ENCODE measurements around the gene CALCOCO1. TPM values are rescaled to one million over a fixed set of nuclear protein-coding genes. Genes with fewer than 3 reads are reported as not detected.
"Not testable (repeated sequence)": the region's sequence is repeated elsewhere in the genome, so short reads cannot be mapped to it uniquely, and the experiment has no call there.

The CALCOCO1 gene
- total and polyA plus RNA-seq, 2 experiments from 2014 or later, result 71.3 to 74.4 TPM

DNA sequence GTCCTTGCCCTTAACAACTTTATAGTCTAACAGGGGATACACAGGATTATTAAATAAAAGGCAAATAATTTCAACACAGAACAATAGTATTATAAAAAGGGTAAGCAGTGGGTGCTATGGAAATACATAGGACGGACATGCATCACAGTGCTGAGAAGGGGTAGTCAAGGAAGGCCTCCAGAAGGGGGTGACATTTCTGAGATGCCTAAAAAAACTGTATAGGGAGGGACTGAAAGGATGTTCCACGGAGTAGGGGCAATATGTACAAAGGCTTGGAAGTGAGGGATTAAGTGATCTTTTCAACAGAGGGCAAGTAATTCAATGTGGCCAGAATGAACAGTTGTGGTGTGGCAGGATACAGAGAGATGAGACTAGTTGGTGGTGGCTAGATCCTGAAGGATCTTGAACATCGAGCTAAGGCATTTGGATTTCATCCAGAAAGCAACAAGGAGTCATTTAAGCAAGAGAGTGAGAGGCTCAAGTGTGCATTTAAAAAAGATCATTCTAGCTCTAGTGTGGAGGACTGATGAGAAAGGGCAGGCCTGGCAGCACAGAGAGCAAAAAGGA is 42.5 kb downstream of the CALCOCO1 start:
- WGBS (ENCODE audit: low lambda C conversion rate, missing lambda C conversion rate), result 77% methylated on average over 3 of the region's 3 CpGs
- Histone ChIP-seq H2AFZ (no peak overlapping the region), H3K27ac (no peak overlapping the region), H3K36me3 (replicated peaks; ENCODE audit: insufficient read depth, low read depth) (no peaks in the 10 kb centered on the region), H3K79me2 (no peaks in the 10 kb centered on the region), H3K4me2 (no peak overlapping the region), H3K9me3 (ENCODE audit: low read depth) (no peaks in the 10 kb centered on the region), H4K20me1 (ENCODE audit: insufficient read depth, poor library complexity, severe bottlenecking) (no peaks in the 10 kb centered on the region), H3K4me3 (no peak overlapping the region), H3K27me3 (no peaks in the 10 kb centered on the region), H3K4me1 (ENCODE audit: insufficient read depth) (no peaks in the 10 kb centered on the region), H3K9me2 (replicated peaks; ENCODE audit: insufficient read depth) (no peaks in the 10 kb centered on the region)
- no peak for TF ChIP-seq EZH2phosphoT487 (IDR thresholded peaks at IDR 0.05; ENCODE audit: low read depth, severe bottlenecking, unreplicated experiment)
- TF ChIP-seq EZH2 (IDR thresholded peaks at IDR 0.05; ENCODE audit: borderline replicate concordance), result no peak
- TF ChIP-seq, protein P1, sequence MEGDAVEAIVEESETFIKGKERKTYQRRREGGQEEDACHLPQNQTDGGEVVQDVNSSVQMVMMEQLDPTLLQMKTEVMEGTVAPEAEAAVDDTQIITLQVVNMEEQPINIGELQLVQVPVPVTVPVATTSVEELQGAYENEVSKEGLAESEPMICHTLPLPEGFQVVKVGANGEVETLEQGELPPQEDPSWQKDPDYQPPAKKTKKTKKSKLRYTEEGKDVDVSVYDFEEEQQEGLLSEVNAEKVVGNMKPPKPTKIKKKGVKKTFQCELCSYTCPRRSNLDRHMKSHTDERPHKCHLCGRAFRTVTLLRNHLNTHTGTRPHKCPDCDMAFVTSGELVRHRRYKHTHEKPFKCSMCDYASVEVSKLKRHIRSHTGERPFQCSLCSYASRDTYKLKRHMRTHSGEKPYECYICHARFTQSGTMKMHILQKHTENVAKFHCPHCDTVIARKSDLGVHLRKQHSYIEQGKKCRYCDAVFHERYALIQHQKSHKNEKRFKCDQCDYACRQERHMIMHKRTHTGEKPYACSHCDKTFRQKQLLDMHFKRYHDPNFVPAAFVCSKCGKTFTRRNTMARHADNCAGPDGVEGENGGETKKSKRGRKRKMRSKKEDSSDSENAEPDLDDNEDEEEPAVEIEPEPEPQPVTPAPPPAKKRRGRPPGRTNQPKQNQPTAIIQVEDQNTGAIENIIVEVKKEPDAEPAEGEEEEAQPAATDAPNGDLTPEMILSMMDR (IDR thresholded peaks at IDR 0.05; ENCODE audit: poor library complexity), result no peak
- DNase-seq (ENCODE audit: low spot score), result no peak

DNA sequence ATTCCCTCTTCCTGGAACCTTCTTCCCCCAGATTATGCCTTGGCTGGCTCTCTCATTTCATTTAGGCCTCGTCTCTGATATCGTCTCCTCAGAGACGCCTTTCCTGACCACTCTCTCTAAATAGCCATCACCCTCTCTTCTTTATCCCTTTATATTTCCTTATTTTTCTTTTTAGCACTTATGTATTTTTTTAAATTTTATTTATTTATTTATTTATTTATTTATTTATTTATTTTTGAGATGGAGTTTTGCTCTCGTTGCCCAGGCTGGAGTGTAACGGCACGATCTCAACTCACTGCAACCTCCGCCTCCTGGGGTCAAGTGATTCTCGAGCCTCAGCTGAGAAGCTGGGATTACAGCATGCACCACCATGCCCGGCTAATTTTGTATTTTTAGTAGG is 43.3 kb downstream of the CALCOCO1 start:
- Histone ChIP-seq H4K20me1 (ENCODE audit: insufficient read depth, poor library complexity, severe bottlenecking) (no peaks in the 10 kb centered on the region), H3K27ac (no peak overlapping the region), H3K4me3 (no peak overlapping the region), H3K9me3 (ENCODE audit: low read depth) (no peaks in the 10 kb centered on the region), H3K4me2 (no peak overlapping the region), H3K36me3 (replicated peaks; ENCODE audit: insufficient read depth, low read depth) (no peaks in the 10 kb centered on the region), H3K79me2 (no peaks in the 10 kb centered on the region), H3K4me1 (ENCODE audit: insufficient read depth) (no peaks in the 10 kb centered on the region), H2AFZ (no peak overlapping the region), H3K9me2 (replicated peaks; ENCODE audit: insufficient read depth) (no peaks in the 10 kb centered on the region), H3K27me3 (peaks cover 2% of the 10 kb centered on the region)
- no peak for TF ChIP-seq EZH2 (IDR thresholded peaks at IDR 0.05; ENCODE audit: borderline replicate concordance)
- TF ChIP-seq, protein P1 (IDR thresholded peaks at IDR 0.05; ENCODE audit: poor library complexity), result no peak
- TF ChIP-seq EZH2phosphoT487 (IDR thresholded peaks at IDR 0.05; ENCODE audit: low read depth, severe bottlenecking, unreplicated experiment), result no peak
- no peak for DNase-seq (ENCODE audit: low spot score)
- WGBS (ENCODE audit: low lambda C conversion rate, missing lambda C conversion rate), result 87% methylated on average over 9 of the region's 9 CpGs

DNA sequence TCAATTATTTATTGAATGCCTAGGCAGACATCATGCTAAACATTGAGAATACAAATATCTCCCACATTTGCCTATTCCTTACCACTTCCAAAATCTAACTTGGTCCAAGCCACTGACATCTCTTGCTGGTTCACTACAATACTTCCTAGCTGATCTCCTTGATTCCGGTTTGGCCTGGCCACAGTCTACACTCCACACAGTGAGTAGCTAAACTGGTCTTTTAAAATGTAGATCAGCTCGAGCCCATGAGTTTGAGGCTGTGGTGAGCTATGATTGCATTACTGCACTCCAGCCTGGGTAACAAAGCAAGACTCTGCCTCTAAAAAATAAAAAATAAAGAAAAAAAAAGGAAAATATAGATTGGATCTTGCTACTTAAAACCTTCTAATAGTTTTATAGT is 43.8 kb downstream of the CALCOCO1 start:
- Histone ChIP-seq H3K79me2 (no peaks in the 10 kb centered on the region), H2AFZ (no peak overlapping the region), H3K9me3 (ENCODE audit: low read depth) (no peaks in the 10 kb centered on the region), H4K20me1 (ENCODE audit: insufficient read depth, poor library complexity, severe bottlenecking) (no peaks in the 10 kb centered on the region), H3K27me3 (peaks cover 6% of the 10 kb centered on the region), H3K27ac (no peak overlapping the region), H3K9me2 (replicated peaks; ENCODE audit: insufficient read depth) (no peaks in the 10 kb centered on the region), H3K4me3 (no peak overlapping the region), H3K4me1 (ENCODE audit: insufficient read depth) (no peaks in the 10 kb centered on the region), H3K4me2 (no peak overlapping the region), H3K36me3 (replicated peaks; ENCODE audit: insufficient read depth, low read depth) (no peaks in the 10 kb centered on the region)
- TF ChIP-seq EZH2 (IDR thresholded peaks at IDR 0.05; ENCODE audit: borderline replicate concordance), result no peak
- TF ChIP-seq, protein P1 (IDR thresholded peaks at IDR 0.05; ENCODE audit: poor library complexity), result no peak
- TF ChIP-seq EZH2phosphoT487 (IDR thresholded peaks at IDR 0.05; ENCODE audit: low read depth, severe bottlenecking, unreplicated experiment), result no peak
- WGBS (ENCODE audit: low lambda C conversion rate, missing lambda C conversion rate), result 92% methylated on average over 2 of the region's 2 CpGs
- no peak for DNase-seq (ENCODE audit: low spot score)

DNA sequence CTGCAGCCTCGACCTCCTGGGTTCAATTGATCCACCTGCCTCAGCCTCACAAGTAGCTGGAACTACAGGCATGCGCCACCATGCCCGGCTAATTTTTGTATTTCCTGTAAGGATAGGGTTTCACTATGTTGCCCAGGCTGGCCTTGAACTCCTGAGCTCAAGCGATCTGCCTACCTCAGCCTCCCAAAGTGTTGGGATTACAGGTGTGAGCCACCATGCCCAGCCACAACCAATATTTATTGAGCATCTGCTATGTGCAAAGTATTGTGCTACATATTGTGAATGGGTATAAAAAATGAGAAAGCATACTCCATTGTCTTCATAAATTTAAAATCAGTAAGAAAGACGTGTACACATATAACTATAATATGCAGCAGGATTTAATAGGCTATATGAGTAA is 47.2 kb downstream of the CALCOCO1 start:
- not testable (repeated sequence) for H3K79me2 ChIP-seq; H3K27ac ChIP-seq; H3K36me3 ChIP-seq (replicated peaks; ENCODE audit: insufficient read depth, low read depth); DNase-seq (ENCODE audit: low spot score); H3K27me3 ChIP-seq; H3K4me3 ChIP-seq; H3K4me2 ChIP-seq; H2AFZ ChIP-seq; H3K9me2 ChIP-seq (replicated peaks; ENCODE audit: insufficient read depth); H3K9me3 ChIP-seq (ENCODE audit: low read depth); H4K20me1 ChIP-seq (ENCODE audit: insufficient read depth, poor library complexity, severe bottlenecking)
- H3K4me1 ChIP-seq (ENCODE audit: insufficient read depth), result peaks cover 25% of the 10 kb centered on the region
- 97% methylated on average over 5 of the region's 5 CpGs for WGBS (ENCODE audit: low lambda C conversion rate, missing lambda C conversion rate)

All from hepatocyte (in vitro differentiated cells).